Gastroesophageal sphincter (tissue), 3 donors: ENCODE measurements around the gene ST3GAL5.
A peak's percentile ranks its signal among the peaks of the same experiment; 100 is the strongest.

Experiments
- CTCF ChIP-seq, 4 experiments: fragments of 200-600 bp in 2 of 4; fragments of 450-650 bp in 2 of 4; sonication (generic) in 1 of 4; IDR thresholded peaks; one replicate each; pipeline ENCODE4 v1.5.1; 2017 to 2019; ENCODE audit warnings: antibody characterized with exemption in 4 of 4, mild to moderate bottlenecking in 2 of 4, moderate library complexity in 2 of 4
- EP300 ChIP-seq: sonication (generic); formaldehyde crosslinking; IDR thresholded peaks from one replicate; pipeline ENCODE4 v1.6.1; 2017; ENCODE audit warnings: antibody characterized with exemption, mild to moderate bottlenecking
- POLR2A ChIP-seq, 2 donors: fragments of 450-650 bp; IDR thresholded peaks; one replicate each; pipeline ENCODE4 v1.6.1; 2017; ENCODE audit warnings: antibody characterized with exemption in 2 of 2, mild to moderate bottlenecking in 2 of 2, moderate library complexity in 1 of 2
- POLR2AphosphoS5 ChIP-seq: sonication (generic); formaldehyde crosslinking; IDR thresholded peaks from one replicate; pipeline ENCODE4 v1.6.1; 2017; ENCODE audit warnings: antibody characterized with exemption

- TF ChIP-seq CTCF (IDR thresholded peaks at IDR 0.05), result peak in 1 of 4 experiments; percentile 10
- no peak for TF ChIP-seq EP300
- TF ChIP-seq POLR2A (IDR thresholded peaks at IDR 0.05), result no peak
- TF ChIP-seq POLR2AphosphoS5, result no peak
Observed at GRCh38 chr2:85872536-85873161, 16.1 kb downstream of the ST3GAL5 start.
